ENCODE results near the gene LIMA1.
"Not testable (repeated sequence)": the region's sequence is repeated elsewhere in the genome, so short reads cannot be mapped to it uniquely, and the experiment has no call there.

Gene LIMA1

DNA sequence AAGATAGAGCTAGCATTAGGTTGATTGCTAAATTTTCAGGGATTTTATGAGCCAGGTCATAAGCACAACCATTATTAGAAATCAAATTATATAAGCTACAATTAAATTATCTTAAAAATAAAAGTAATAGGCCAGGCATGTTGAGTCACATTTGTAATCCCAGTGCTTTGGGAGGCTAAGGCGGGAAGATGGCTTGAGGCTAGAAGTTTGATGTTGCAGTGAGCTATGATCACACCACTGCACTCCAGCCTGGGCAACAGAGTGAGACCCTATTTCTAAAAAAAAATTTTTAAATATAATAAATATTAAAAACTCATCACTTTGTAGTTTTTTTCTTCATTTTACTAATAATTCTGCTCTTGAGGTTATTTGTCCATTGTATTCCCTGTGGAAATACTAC lies 1.9 kb upstream of the LIMA1 start:
- no peak for DNase-seq

GRCh38 chr12:50282721-50283228 lies 545 bp downstream of the LIMA1 start:
- DNase-seq = no peak

DNA sequence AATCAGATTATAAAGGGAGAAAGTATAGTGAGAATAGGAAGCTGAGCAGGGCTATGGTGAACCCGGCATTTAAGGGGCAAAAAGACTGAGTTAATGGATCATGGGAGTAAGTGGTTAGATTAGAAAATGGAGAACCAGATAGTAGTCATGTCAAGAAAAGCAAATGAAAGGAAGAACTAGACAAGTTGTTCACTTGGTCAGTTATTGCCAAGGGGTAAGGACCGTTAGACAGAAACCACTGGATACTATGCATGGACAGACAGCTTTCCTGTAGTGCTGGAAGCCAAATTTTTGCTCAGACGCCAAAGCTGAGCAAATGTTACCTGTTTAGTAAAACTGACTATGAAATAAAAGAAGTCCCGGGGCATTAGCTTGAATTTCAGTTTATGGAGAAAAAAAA lies 3.8 kb downstream of the LIMA1 start:
- DNase-seq = no peak

DNA sequence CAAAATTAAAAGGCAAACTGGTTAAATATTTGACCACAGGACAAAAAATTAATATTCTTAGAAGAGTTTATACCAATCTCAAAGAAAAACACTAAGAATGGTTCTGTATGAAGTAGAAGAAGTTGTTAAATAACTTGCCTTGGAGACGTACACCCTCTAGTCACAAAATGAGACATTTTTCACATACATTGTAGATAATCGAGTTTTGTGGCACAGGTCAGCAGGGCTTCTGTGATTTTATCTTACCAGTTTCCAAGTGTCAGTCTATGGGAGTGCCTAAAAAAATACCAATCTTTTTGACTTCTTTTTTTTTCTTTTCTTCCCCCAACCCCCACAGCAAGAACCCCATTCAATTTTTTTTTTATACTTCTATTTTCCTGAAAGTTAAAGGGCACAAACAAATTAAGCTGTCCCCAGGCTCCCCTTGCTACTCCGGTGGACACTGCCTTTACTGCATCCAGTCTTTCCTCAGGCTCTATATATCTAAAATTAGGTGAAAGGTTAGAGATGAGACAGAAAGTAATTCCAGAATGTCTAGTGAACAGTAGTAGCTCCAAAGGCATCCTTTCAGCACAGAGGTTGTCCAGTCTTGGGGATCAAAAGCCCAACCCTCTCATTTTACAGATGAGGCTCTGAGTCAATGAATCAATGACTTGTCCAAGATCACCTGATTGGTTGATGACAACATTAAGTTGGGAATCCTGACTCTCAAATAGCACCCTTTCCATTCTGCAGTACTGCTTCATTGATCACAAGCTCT lies 6.2 kb downstream of the LIMA1 start:
- DNase-seq = no peak

GRCh38 chr12:50276068-50276467 lies 7.3 kb downstream of the LIMA1 start:
- DNase-seq = no peak

GRCh38 chr12:50275556-50275955 lies 7.8 kb downstream of the LIMA1 start:
- no peak for DNase-seq

- DNase-seq = not testable (repeated sequence)
Measured at GRCh38 chr12:50275127-50275526, 8.2 kb downstream of the LIMA1 start.

DNA sequence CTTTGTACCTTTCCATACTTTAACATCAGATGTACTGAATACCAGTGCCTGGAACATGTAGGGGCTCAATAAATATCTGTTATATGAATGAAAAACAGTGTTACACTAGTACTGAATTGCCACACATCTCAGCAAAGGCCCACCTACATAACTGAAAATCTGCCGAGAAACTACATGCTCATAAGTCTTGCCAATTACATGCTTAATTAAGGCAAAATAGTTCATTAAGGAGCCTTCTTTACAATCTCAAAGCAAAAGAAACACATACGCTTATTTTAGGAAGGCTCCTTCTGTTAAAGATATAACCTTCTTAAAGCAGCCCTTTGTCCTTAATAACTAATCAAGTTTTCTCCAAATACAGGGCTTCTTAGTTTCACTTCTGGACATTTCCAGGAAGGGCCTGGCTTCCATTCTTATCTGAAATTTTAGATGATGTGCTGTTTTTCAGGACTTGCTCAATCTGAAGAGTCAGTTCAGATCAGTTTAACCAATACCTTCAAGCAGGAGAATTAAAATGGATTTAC lies 11.5 kb downstream of the LIMA1 start:
- no peak for DNase-seq

GRCh38 chr12:50268482-50268881 lies 14.8 kb downstream of the LIMA1 start:
- no peak for DNase-seq

DNA sequence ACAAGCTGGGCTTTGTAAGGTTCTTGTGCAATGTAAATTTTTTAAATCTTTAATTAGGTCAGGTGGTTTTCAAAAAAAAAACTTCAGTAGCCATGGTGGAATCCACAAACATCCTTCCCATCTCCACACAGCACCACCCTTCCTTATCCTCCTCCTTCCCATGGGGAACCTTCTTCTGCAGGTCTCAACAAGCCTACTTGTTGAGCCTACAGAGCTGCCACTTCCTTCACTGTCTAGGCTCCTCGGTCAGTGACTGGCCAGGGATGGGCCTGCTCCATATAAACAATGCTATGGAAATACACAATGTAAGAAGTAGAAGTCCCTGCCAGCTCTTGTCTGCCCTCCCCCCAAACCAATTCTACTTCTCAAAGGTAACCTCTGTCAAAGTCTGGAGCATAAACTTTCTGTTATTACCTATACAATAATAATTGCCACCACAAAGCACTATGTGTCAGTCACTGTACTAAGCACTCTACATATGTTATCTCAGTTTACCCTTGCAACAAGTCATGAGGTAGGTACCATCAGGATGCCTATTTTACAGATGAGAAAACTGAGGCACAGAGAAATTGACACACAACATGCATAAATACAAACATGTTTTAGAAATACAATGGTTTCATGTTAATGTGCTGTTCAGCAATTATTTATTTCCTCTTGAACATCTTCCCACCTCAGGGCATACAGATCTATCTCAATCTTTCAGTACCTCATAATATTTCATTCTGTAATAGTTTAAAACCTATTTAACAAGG lies 17.4 kb downstream of the LIMA1 start:
- DNase-seq = no peak

DNA sequence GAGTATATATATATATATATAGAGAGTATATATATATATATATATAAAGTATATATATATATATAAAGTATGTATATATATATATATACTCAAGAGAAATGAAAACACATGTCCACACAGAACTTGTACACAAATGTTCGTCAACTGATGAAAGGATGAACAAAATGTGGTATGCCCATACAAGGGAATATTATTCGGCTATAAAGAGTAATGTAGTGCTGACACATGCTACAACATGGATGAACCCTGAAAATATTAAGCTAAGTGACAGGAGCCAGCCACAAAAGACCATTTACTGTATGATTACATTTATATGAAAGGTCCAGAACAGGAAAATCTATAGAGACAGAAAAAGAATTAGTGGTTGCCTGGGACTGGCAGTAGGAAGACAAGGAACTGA lies 19.5 kb downstream of the LIMA1 start:
- DNase-seq = no peak

DNA sequence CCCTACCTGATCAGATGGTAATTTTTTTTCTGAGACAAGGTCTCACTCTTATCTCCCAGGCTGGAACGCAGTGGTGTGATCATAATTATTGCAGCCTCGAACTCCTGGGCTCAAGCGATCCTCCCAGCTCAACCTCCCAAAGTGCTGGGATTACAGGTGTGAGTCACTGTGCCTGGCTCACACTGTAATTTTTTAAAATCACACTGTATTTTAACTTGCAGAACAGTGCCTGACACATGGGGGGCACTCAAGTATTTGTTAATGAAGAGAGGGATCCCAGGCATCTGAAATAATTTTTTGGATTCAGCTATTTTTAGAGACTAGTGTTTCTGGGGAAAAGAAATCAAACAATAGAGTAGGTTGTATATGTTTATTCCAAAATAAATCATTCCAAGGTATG lies 21.7 kb downstream of the LIMA1 start:
- no peak for DNase-seq

- no peak for DNase-seq
Measured at GRCh38 chr12:50258167-50258551, 25.2 kb downstream of the LIMA1 start.

DNA sequence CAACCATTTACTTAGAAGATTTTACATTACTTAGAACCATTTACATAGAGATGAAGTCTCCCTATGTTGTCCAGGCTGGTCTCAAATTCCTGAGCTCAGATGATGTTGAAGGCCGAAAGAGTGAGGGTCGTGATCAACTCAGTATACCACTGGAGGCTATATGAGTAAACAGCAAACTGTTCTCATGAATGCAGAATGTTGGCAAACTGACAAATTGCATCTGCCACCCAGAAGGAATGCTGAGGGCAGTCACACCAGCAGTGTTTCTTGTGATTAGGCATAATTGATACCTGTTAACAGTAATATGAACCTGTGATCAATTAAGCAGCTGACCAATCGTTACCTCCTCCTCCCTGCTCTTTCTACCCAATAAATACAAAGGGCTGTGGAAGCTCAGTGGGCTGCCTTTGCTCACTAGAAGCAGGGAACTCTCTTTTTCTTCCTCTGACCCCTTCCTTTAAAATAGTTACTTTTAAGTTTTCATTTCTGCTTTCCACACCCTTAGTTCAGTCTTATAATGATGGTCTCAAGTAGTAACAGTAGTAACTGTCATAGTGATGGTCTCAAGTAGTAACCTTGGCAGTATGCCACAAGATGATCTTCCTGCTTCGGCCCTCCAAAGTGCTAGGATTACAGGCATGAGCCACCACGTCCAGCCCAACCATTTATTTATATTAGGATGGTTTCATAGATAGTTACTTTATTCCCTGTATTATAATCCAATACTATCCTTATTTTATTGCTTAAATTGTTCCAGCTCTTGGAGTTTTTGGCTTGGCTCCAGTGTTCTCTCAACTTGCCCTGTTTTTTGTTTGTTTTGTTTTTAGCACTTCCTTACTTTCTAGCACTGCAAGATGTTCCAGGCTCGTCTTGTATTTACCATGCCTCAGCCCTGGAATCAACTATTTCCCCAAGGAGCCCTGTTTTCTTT lies 25.8 kb downstream of the LIMA1 start:
- DNase-seq = no peak

DNA sequence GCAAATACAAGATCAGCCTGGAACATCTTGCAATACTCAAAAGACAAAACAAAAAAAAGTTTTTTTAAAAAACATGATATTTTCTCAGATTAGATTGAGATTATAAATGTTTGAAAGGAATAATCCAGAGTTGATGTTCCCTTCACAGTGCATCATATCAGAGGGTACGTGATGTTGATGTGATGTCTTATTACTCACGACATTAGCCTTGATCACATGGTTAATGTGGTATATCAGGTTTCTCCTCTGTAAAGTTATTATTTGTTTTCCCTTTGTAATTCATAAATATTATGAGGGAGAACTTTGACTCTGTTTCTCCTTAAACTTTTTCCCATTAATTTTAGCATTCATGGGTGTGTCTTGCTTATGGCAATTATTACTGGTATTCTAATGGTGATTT lies 26.6 kb downstream of the LIMA1 start:
- DNase-seq = no peak

DNA sequence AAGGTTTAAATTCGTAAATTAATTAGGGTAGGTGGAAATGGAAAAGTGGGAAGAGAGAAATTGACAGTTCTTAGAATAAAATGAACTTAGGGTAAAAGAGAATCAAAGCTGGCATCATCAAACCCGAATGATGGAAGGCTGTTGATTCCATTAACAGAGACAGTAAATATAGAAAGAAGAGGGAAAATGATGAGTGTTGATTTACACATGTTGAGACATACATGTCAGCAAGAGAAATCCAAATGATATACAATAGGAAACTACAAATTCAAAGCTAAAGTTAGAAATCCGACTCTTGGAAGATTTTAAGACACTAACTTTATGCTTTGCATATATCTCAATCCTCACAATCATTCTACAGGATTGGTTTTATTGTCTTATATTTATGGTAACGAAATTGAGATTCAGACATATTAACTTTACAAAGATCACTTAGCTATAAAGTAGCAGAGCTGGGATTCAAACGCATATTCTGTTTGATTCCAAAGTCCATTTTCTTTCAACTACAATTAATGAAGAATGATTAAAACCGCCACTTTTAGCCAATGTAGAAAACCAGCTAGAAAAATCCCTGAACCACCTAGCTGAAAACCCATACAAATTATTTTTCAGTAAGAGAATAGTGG lies 30.2 kb downstream of the LIMA1 start:
- DNase-seq = no peak

- no peak for DNase-seq
Measured at GRCh38 chr12:50251619-50252252, 31.6 kb downstream of the LIMA1 start.

DNA sequence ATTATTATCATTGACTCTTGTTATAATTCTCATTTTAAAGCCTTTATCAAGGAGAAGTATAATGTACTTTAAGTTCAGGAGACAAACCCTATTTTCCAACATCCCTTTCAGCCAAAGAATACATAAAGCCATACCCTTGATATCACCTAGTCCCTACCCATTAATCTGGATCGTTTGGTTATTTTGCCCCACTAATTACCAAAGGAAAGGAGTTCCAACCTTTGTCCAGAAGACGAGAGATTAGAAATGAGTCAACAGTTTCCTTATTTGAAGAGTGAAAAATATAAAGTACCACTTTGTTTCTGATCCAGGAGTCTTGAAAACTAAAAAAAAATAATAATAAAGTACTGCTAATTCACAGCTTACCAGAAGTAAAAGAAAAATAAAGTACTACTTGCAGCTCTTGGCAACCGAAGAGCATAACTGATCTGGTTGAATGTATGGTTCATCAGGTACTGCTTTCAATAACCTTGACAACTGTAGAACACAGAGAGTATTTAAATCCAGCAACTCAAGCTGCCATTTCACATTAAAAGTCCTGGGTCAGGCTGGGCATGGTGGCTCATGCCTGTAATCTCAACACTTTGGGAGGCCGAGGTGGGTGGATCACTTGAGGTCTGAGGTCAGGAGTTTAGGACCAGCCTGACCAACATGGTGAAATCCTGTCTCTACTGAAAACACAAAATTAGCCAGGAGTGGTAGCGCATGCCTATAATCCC lies 33.7 kb downstream of the LIMA1 start:
- DNase-seq = no peak

DNA sequence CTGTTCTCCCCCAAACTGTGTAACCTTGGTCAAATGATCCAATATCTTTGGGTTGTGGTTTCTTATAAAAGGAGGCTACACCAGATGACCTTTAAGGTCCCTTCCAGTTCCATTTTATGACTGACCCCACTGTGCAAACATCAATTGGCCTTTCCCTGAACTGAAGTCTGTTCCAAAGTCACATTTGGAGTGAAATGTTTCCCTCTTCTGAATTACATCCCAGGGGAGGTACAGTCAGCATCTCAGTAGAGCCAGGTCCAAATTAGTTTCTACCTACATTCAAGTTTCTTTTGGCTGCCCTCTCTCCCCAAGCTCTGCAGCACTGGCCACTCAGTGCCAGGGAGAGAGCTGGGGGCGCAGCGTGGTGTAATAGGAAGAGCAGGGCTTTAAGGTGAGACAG lies 34.4 kb downstream of the LIMA1 start:
- DNase-seq = no peak

DNA sequence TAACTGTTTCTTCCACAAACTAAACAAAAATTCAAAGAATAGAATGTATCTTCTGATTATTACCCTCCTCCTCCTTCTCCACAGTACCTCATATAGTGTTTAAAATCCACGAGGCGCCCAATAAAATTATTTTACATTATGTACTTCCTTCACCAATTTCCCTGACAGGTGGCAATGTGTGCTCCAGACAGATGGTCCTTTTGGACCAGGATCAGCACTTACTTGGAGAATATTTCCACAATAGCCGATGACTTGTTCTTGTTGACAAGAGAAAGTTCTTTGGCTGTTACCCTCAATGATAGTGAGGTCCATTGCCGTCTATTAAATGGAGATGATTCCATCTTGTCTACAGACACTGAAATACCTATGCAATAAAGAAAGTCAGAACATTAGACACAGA lies 34.9 kb downstream of the LIMA1 start:
- DNase-seq = no peak

GRCh38 chr12:50247665-50248064 lies 35.7 kb downstream of the LIMA1 start:
- DNase-seq = not testable (repeated sequence)

Measured in NCI-H2107 (cell line).